ENCODE results near the gene XRN2.

Gene XRN2

GRCh38 chr20:21272279-21272678 is 30.9 kb upstream of the XRN2 start:
- Histone ChIP-seq H3K4me1 (no peaks in the 10 kb centered on the region), H3K36me3 (ENCODE audit: control insufficient read depth, insufficient read depth, low read length) (no peaks in the 10 kb centered on the region), H3K9ac (no peak overlapping the region), H3K4me3 (ENCODE audit: low read depth, low read length) (no peak overlapping the region), H3K27ac (no peak overlapping the region), H3K9me3 (ENCODE audit: control insufficient read depth, low read length) (no peaks in the 10 kb centered on the region), H3K79me2 (no peaks in the 10 kb centered on the region), H3K27me3 (ENCODE audit: control insufficient read depth, insufficient read depth, low read length) (no peaks in the 10 kb centered on the region), H3K4me2 (ENCODE audit: low read length) (no peak overlapping the region), H2AFZ (no peak overlapping the region)
- no peak for TF ChIP-seq CTCF (IDR thresholded peaks at IDR 0.05)

- TF ChIP-seq CTCF (IDR thresholded peaks at IDR 0.05) = no peak
- H3K27me3 ChIP-seq (ENCODE audit: control insufficient read depth, insufficient read depth, low read length) = no peaks in the 10 kb centered on the region
- no peaks in the 10 kb centered on the region for H3K9me3 ChIP-seq (ENCODE audit: control insufficient read depth, low read length)
- no peak overlapping the region for H3K4me2 ChIP-seq (ENCODE audit: low read length)
- no peaks in the 10 kb centered on the region for H3K36me3 ChIP-seq (ENCODE audit: control insufficient read depth, insufficient read depth, low read length)
- no peaks in the 10 kb centered on the region for H3K4me1 ChIP-seq
- no peaks in the 10 kb centered on the region for H3K79me2 ChIP-seq
- H3K9ac ChIP-seq = no peak overlapping the region
- no peak overlapping the region for H3K4me3 ChIP-seq (ENCODE audit: low read depth, low read length)
- H2AFZ ChIP-seq = no peak overlapping the region
- H3K27ac ChIP-seq = no peak overlapping the region
Observed at GRCh38 chr20:21272679-21273078, 30.5 kb upstream of the XRN2 start.

GRCh38 chr20:21273755-21274386 is 29.3 kb upstream of the XRN2 start:
- Histone ChIP-seq H3K27ac (no peak overlapping the region), H3K4me1 (no peaks in the 10 kb centered on the region), H3K4me3 (ENCODE audit: low read depth, low read length) (no peak overlapping the region), H3K9ac (no peak overlapping the region), H3K4me2 (ENCODE audit: low read length) (no peak overlapping the region), H3K9me3 (ENCODE audit: control insufficient read depth, low read length) (no peaks in the 10 kb centered on the region), H3K79me2 (no peaks in the 10 kb centered on the region), H3K27me3 (ENCODE audit: control insufficient read depth, insufficient read depth, low read length) (no peaks in the 10 kb centered on the region), H3K36me3 (ENCODE audit: control insufficient read depth, insufficient read depth, low read length) (no peaks in the 10 kb centered on the region), H2AFZ (no peak overlapping the region)
- TF ChIP-seq CTCF (IDR thresholded peaks at IDR 0.05) = no peak

GRCh38 chr20:21278829-21279228 is 24.3 kb upstream of the XRN2 start:
- Histone ChIP-seq H3K36me3 (ENCODE audit: control insufficient read depth, insufficient read depth, low read length) (no peaks in the 10 kb centered on the region), H3K27me3 (ENCODE audit: control insufficient read depth, insufficient read depth, low read length) (no peaks in the 10 kb centered on the region), H3K4me2 (ENCODE audit: low read length) (no peak overlapping the region), H2AFZ (no peak overlapping the region), H3K9ac (no peak overlapping the region), H3K4me1 (no peaks in the 10 kb centered on the region), H3K27ac (no peak overlapping the region), H3K4me3 (ENCODE audit: low read depth, low read length) (no peak overlapping the region), H3K79me2 (no peaks in the 10 kb centered on the region), H3K9me3 (ENCODE audit: control insufficient read depth, low read length) (no peaks in the 10 kb centered on the region)
- no peak for TF ChIP-seq CTCF (IDR thresholded peaks at IDR 0.05)
